Heart left ventricle (tissue), 16 donors: ENCODE results near the gene CLDN6. TPM values are rescaled to one million over a fixed set of nuclear protein-coding genes. Genes with fewer than 3 reads are reported as not detected.

Experiments used
- ATAC-seq, 4 donors: fragments of 200-7000 bp; cut with Tn5 transposase; one replicate each; pipeline ENCODE4 v1.9.1; 2020 to 2022; ENCODE audit warnings: moderate library complexity in 4 of 4, mild to moderate bottlenecking in 3 of 4, moderate number of reproducible peaks in 1 of 4
- DNase-seq, 5 donors: peaks; one replicate each; pipeline ENCODE4 v3.0.0-alpha.2; 2020
- H3K27ac ChIP-seq, 12 donors: fragments of 200-600 bp; sonication (generic) in 4 of 12; one replicate each; pipeline versions ENCODE4 v1.5.0 to v1.8.0; 2016 to 2022; ENCODE audit warnings: mild to moderate bottlenecking in 2 of 12
- H3K27me3 ChIP-seq, 9 donors: fragments of 200-600 bp; sonication (generic) in 2 of 9; one replicate each; pipeline versions ENCODE4 v1.5.1 to v1.8.0; 2016 to 2022; ENCODE audit warnings: mild to moderate bottlenecking in 3 of 9
- H3K36me3 ChIP-seq, 9 donors: fragments of 200-600 bp; sonication (generic) in 2 of 9; one replicate each; pipeline versions ENCODE4 v1.5.0 to v1.8.0; 2018 to 2022; ENCODE audit warnings: mild to moderate bottlenecking in 2 of 9
- H3K4me1 ChIP-seq, 12 donors: fragments of 200-600 bp; sonication (generic) in 4 of 12; one replicate each; pipeline versions ENCODE4 v1.5.0 to v1.8.0; 2016 to 2022; ENCODE audit warnings: mild to moderate bottlenecking in 3 of 12
- H3K4me3 ChIP-seq, 12 donors: fragments of 200-600 bp; sonication (generic) in 4 of 12; one replicate each; pipeline versions ENCODE4 v1.5.0 to v1.8.0; 2017 to 2022; ENCODE audit warnings: mild to moderate bottlenecking in 9 of 12, moderate library complexity in 4 of 12
- H3K9me3 ChIP-seq, 12 donors: fragments of 200-600 bp; sonication (generic) in 4 of 12; one replicate each; pipeline versions ENCODE4 v1.5.0 to v1.8.0; 2016 to 2022; ENCODE audit warnings: mild to moderate bottlenecking in 1 of 12
- POLR2A ChIP-seq, 2 donors: fragments of 450-650 bp; IDR thresholded peaks; one replicate each; pipeline ENCODE4 v1.6.1; 2017; ENCODE audit warnings: antibody characterized with exemption in 2 of 2, mild to moderate bottlenecking in 2 of 2, moderate library complexity in 2 of 2
- WGBS, 4 donors: extraction: QIAGEN DNeasy Blood & Tissue Kit in 2 of 4; methylation state at CpG; one replicate each; pipeline versions ENCODE4 v1.1.5 to v1.1.7; 2013 to 2018; 5-methylcytosine and 5-hydroxymethylcytosine counted together
- intact Hi-C, 10 donors: fragments of 100-400 bp; cut with DNase I; formaldehyde crosslinking; loops; one replicate each; pipeline versions ENCODE4 v1.11.1 to v1.14.2; 2022
- polyA plus RNA-seq, 2 donors: library from polyadenylated mRNA; stranded (reverse); fragments of 200-250 nt; gene quantifications; one replicate each; pipeline ENCODE4 v1.2.3, GENCODE V29; 2013
- total RNA-seq, 9 donors: library from RNA; depleted of rRNA in 2 of 9; stranded (reverse); fragments of >200 nt in 2 of 9; fragmentation: NEBNext Ultra II Directional in 3 of 9; extraction: Animal tissue kit (Norgen Biotek cat#: 25700) in 3 of 9; gene quantifications; one replicate each; pipeline versions ENCODE4 v1.1.0 to v1.2.4, GENCODE V29; 2016 to 2023
- TF ChIP-seq, protein P1 (sequence below), 12 donors: fragments of 200-600 bp; sonication (generic) in 4 of 12; IDR thresholded peaks; one replicate each; pipeline versions ENCODE4 v1.5.0 to v1.8.0; 2018 to 2022; ENCODE audit warnings: antibody characterized with exemption in 12 of 12, mild to moderate bottlenecking in 5 of 12
- donor health status: ischemic (EF 13 %, LVEDD 7.1; RV severe dilation, severe dysfunction).
- donor health status: healthy with polysubstance abuse.
- donor health status: DM: no; HTN: yes; CAD: no.
- donor health status: DM: no; HTN: no; CAD: no.
- donor health status: ischemic (EF 25% LVEDD 6.9; RV normal size, moderate dysfunction).
- donor health status: ischemic (EF 25% LVEDD 5.7; RV mildly dilated, moderate dysfunction).
- donor health status: healthy.
- donor health status: DM: yes; HTN: yes; CAD: no.
- donor health status: ischemic (EF 35%, LVEDD 5.7; RV mildly dilated, moderate dysfunction).
- donor health status: nonischemic (EF 11% LVEDD 7.7; RV severe dilation, severe dysfunction).
- donor health status: DM: yes; HTN: yes; CAD: no.
- donor health status: PGD.
- donor health status: ischemic (EF 29% LVEDD 5.4; RV normal size, mild dysfunction).
- donor health status: nonischemic (EF 23%, LVEDD 6.1; RV moderate dilation, normal function).

CLDN6 gene
- total and polyA plus RNA-seq, 11 donors, result 0.04 TPM; not detected in 10

- peak overlapping the region in 1 of 12 donors; percentile 33 for H3K4me3 ChIP-seq
- TF ChIP-seq POLR2A (IDR thresholded peaks at IDR 0.05), result no peak
- TF ChIP-seq, protein P1, sequence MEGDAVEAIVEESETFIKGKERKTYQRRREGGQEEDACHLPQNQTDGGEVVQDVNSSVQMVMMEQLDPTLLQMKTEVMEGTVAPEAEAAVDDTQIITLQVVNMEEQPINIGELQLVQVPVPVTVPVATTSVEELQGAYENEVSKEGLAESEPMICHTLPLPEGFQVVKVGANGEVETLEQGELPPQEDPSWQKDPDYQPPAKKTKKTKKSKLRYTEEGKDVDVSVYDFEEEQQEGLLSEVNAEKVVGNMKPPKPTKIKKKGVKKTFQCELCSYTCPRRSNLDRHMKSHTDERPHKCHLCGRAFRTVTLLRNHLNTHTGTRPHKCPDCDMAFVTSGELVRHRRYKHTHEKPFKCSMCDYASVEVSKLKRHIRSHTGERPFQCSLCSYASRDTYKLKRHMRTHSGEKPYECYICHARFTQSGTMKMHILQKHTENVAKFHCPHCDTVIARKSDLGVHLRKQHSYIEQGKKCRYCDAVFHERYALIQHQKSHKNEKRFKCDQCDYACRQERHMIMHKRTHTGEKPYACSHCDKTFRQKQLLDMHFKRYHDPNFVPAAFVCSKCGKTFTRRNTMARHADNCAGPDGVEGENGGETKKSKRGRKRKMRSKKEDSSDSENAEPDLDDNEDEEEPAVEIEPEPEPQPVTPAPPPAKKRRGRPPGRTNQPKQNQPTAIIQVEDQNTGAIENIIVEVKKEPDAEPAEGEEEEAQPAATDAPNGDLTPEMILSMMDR (IDR thresholded peaks at IDR 0.05), result no peak
- 60 to 69% (median 65%) methylated on average over 12 to 13 of the region's 13 CpGs for WGBS, 4 donors
- no peak for ATAC-seq
- H3K4me1 ChIP-seq, result peaks cover 0 to 30% (median 4%) of the 10 kb centered on the region in 12 donors
- H3K9me3 ChIP-seq, result no peaks in the 10 kb centered on the region
- H3K27ac ChIP-seq, result peak overlapping the region in 1 of 12 donors; percentile 49
- peaks cover 0 to 2% (median 0%) of the 10 kb centered on the region in 9 donors for H3K36me3 ChIP-seq
- H3K27me3 ChIP-seq, result peaks cover 8 to 77% (median 43%) of the 10 kb centered on the region in 9 donors
- DNase-seq, result no peak
- intact Hi-C loops, result no loop called here
These were observed 10.7 kb downstream of the CLDN6 start for GRCh38 chr16:3007059-3007956.

GRCh38 chr16:3004781-3005284 lies 13.2 kb downstream of the CLDN6 start:
- 5 to 8% (median 6%) methylated on average over 19 to 25 of the region's 25 CpGs for WGBS, 4 donors
- no peak for DNase-seq
- H3K27me3 ChIP-seq, result peaks cover 0 to 62% (median 29%) of the 10 kb centered on the region in 9 donors
- intact Hi-C loops, result loop anchor here in 1 of 10 donors (1.0 kb wide), 1 partner anchor 15 kb away; the partner anchor contains the start of gene TNFRSF12A
- no peak for ATAC-seq
- peak overlapping the region in 11 of 12 donors; percentile 15 to 56 (median 50) for H3K4me3 ChIP-seq
- H3K27ac ChIP-seq, result peak overlapping the region in 9 of 12 donors; percentile 18 to 80 (median 65)
- peaks cover 0 to 30% (median 4%) of the 10 kb centered on the region in 12 donors for H3K4me1 ChIP-seq
- TF ChIP-seq, protein P1 (IDR thresholded peaks at IDR 0.05), result no peak
- no peak for TF ChIP-seq POLR2A (IDR thresholded peaks at IDR 0.05)
- H3K36me3 ChIP-seq, result peaks cover 0 to 2% (median 0%) of the 10 kb centered on the region in 9 donors
- H3K9me3 ChIP-seq, result no peaks in the 10 kb centered on the region

DNA sequence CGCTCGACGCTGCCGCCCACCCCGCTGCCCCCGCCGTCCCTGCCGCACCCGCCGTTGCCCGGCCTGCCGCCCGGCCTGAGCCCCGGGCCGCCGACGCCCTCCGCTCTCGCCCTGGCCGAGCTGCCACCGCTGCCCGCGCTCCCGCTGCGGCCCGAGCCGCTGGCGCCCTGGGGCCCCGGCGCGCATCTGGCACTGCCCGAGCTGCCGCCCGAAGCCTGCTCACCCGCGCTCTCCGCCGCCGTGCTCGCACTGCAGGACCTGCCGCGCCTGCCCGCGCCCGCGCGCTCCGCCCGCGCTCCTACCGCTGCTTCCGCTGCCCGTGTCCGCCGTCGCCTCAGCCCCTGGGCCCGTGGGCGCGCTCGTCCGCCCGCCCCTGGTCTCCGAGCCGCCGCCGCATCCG lies 13.7 kb downstream of the CLDN6 start:
- Histone ChIP-seq H3K4me1 (peaks cover 0 to 30% (median 4%) of the 10 kb centered on the region in 12 donors), H3K27me3 (peaks cover 0 to 57% (median 23%) of the 10 kb centered on the region in 9 donors), H3K9me3 (no peaks in the 10 kb centered on the region), H3K36me3 (peaks cover 0 to 2% (median 0%) of the 10 kb centered on the region in 9 donors), H3K4me3 (peak overlapping the region in 6 of 12 donors; percentile 25 to 53 (median 40)), H3K27ac (peak overlapping the region in 1 of 12 donors; percentile 67)
- TF ChIP-seq, protein P1 (IDR thresholded peaks at IDR 0.05), result no peak
- no peak for TF ChIP-seq POLR2A (IDR thresholded peaks at IDR 0.05)
- intact Hi-C loops, result loop anchor here in 1 of 10 donors (1.0 kb wide), 1 partner anchor 16 kb away; the partner anchor contains the start of gene TNFRSF12A
- no peak for DNase-seq
- WGBS, 4 donors, result 0 to 2% (median 1%) methylated on average over 17 to 64 of the region's 67 CpGs
- no peak for ATAC-seq
